ENCODE data around the gene ATP9B.

ATP9B gene

DNA sequence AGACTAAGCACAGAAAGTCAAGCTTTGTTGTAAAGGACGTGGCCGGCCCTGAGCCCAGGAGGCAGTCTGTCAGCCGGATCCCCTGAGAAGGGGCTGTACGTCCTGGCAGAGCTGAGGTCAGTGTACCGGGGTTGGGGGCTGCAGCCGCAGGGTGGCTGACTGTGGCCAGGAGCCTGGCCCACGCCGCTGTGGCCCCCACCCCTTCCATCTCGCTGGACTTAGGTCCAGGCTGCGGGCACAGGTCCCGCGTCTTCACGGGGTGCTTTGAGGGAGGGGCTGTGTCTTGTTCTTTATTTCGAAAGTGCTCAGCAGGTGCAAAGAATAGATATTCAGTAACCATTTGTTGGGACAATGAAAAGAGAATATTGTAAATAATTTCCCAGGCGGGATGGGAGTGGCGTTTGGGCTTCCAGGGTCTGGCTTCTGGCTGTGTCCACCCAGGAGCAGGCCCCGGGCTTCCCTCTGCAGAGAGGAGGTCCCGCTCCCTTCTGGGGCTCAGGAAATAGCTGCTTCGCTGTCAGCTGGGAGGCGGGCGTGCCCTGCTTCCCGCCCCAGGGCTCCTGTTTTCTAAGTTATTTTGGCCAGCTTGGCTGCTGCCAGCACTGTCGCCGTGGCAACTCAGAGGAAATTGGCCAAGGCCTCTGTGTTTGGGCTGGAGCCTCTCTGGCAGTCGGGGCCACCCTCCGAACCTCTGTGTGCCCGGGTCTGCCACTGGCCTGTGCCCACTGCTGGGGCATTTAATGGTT is 334.0 kb downstream of the ATP9B start:
- Histone ChIP-seq H3K9ac (peak overlapping the region; percentile 45 to 78 (median 63)), H3K27me3 (peaks cover 6 to 29% (median 19%) of the 10 kb centered on the region in 11 experiments; a peak in 20 of 22 replicates), H3K9me3 (replicated peaks in 1 of 11) (no peaks in the 10 kb centered on the region), H3K36me3 (peaks cover 0 to 6% (median 0%) of the 10 kb centered on the region in 11 experiments; a peak in 4 of 22 replicates), H3K27ac (peak overlapping the region; percentile 6 to 85 (median 67); a peak in 19 of 22 replicates), H3K4me3 (peak overlapping the region; percentile 43 to 63 (median 50)), H3K4me1 (peaks cover 76 to 83% (median 81%) of the 10 kb centered on the region in 10 experiments), H4K20me1 (peaks cover 6 to 39% (median 23%) of the 10 kb centered on the region in 11 experiments; a peak in 16 of 22 replicates), H3K4me2 (peak overlapping the region; percentile 90 to 100 (median 96))
- TF ChIP-seq Cebpa-rat (IDR thresholded peaks at IDR 0.05) = no peak

GRCh38 chr18:79403723-79404566 is 334.8 kb downstream of the ATP9B start:
- H3K4me1 ChIP-seq = peaks cover 68 to 75% (median 73%) of the 10 kb centered on the region in 10 experiments

GRCh38 chr18:79404567-79404910 is 335.3 kb downstream of the ATP9B start:
- peak overlapping the region; percentile 90 to 100 (median 96) for H3K4me2 ChIP-seq
- peaks cover 0 to 15% (median 9%) of the 10 kb centered on the region in 11 experiments; a peak in 12 of 22 replicates for H3K27me3 ChIP-seq
- peak overlapping the region in 8 of 11 experiments; percentile 45 to 78 (median 64); a peak in 15 of 22 replicates for H3K9ac ChIP-seq
- peaks cover 6 to 39% (median 22%) of the 10 kb centered on the region in 11 experiments; a peak in 16 of 22 replicates for H4K20me1 ChIP-seq
- H3K4me3 ChIP-seq = peak overlapping the region in 1 of 10 experiments; percentile 47; a peak in 1 of 20 replicates
- no peak for TF ChIP-seq Cebpa-rat (IDR thresholded peaks at IDR 0.05)
- H3K9me3 ChIP-seq (replicated peaks in 1 of 11) = no peaks in the 10 kb centered on the region
- peaks cover 62 to 69% (median 67%) of the 10 kb centered on the region in 10 experiments for H3K4me1 ChIP-seq
- peaks cover 0 to 6% (median 0%) of the 10 kb centered on the region in 11 experiments; a peak in 4 of 22 replicates for H3K36me3 ChIP-seq
- H3K27ac ChIP-seq = peak overlapping the region in 9 of 11 experiments; percentile 45 to 85 (median 76); a peak in 15 of 22 replicates

More at GRCh38 chr18:79403723-79404566, 334.8 kb downstream of the ATP9B start:
- H3K36me3 ChIP-seq = peaks cover 0 to 6% (median 0%) of the 10 kb centered on the region in 11 experiments; a peak in 4 of 22 replicates
- H4K20me1 ChIP-seq = peaks cover 6 to 39% (median 22%) of the 10 kb centered on the region in 11 experiments; a peak in 16 of 22 replicates
- H3K27ac ChIP-seq = peak overlapping the region; percentile 6 to 85 (median 71); a peak in 18 of 22 replicates
- H3K9ac ChIP-seq = peak overlapping the region; percentile 45 to 78 (median 63)
- no peak for TF ChIP-seq Cebpa-rat (IDR thresholded peaks at IDR 0.05)
- H3K27me3 ChIP-seq = peaks cover 0 to 21% (median 14%) of the 10 kb centered on the region in 11 experiments; a peak in 13 of 22 replicates
- H3K4me2 ChIP-seq = peak overlapping the region; percentile 90 to 100 (median 96)
- peak overlapping the region; percentile 43 to 63 (median 50) for H3K4me3 ChIP-seq
- no peaks in the 10 kb centered on the region for H3K9me3 ChIP-seq (replicated peaks in 1 of 11)

GRCh38 chr18:79405019-79405780 is 336.0 kb downstream of the ATP9B start:
- Histone ChIP-seq H3K27me3 (peaks cover 0 to 12% (median 6%) of the 10 kb centered on the region in 11 experiments; a peak in 6 of 22 replicates), H3K4me1 (peaks cover 60 to 66% (median 64%) of the 10 kb centered on the region in 10 experiments), H3K4me2 (peak overlapping the region; percentile 90 to 100 (median 96)), H3K4me3 (peak overlapping the region in 8 of 10 experiments; percentile 0 to 58 (median 30); a peak in 12 of 20 replicates), H3K9me3 (replicated peaks in 1 of 11) (no peaks in the 10 kb centered on the region), H3K27ac (peak overlapping the region; percentile 67 to 85 (median 72)), H3K36me3 (peaks cover 0 to 12% (median 4%) of the 10 kb centered on the region in 11 experiments; a peak in 15 of 22 replicates), H3K9ac (peak overlapping the region; percentile 50 to 78 (median 61); a peak in 20 of 22 replicates), H4K20me1 (peaks cover 6 to 39% (median 23%) of the 10 kb centered on the region in 11 experiments; a peak in 16 of 22 replicates)
- no peak for TF ChIP-seq Cebpa-rat (IDR thresholded peaks at IDR 0.05)

DNA sequence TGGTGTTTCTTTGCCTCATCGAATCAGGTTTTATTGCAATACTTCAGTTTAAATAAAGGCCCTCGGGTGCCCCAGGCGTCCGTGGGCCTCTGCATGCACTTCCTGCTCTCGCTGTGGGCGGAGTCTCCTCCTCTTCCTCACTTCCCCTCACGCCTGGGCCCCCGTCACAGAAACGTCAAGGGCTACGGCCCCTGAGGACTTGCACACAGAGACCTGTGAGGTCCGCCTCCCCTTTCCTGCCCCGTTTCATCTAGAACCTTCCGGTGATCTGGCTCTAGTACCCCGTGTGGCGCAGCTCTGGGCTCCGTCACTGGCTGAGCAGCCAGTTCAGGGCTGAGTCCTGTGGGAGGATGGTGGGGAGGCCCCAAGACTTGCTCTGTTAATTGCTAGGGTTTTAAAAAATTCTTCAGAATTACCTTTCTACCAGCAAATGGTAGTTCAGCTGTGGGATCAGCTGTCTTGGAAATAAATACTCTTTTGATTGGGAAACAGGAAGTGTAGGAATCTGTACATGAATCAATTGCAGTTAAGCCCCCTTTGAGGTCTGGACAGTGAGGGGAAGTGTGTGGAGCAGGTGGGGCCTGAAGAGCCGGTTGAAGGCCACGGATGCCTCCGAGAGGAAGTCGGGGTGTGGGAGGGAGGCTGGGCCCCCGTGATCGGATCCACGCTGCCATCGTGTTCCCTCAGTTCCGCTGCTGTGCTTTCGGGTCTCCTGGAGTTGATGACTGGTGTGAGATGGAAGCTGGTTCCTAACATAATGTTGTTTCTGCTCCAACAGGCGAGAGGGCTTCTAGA is 336.8 kb downstream of the ATP9B start:
- Histone ChIP-seq H3K4me1 (peaks cover 59 to 72% (median 66%) of the 10 kb centered on the region in 10 experiments), H3K9ac (peak overlapping the region; percentile 50 to 78 (median 61); a peak in 20 of 22 replicates), H3K36me3 (peaks cover 7 to 20% (median 12%) of the 10 kb centered on the region in 11 experiments; a peak in 21 of 22 replicates), H3K4me2 (peak overlapping the region; percentile 90 to 100 (median 96)), H3K27me3 (peaks cover 0 to 11% (median 6%) of the 10 kb centered on the region in 11 experiments; a peak in 6 of 22 replicates), H3K27ac (peak overlapping the region; percentile 67 to 85 (median 72)), H3K4me3 (peak overlapping the region; percentile 0 to 58 (median 26); a peak in 16 of 20 replicates), H4K20me1 (peaks cover 9 to 39% (median 24%) of the 10 kb centered on the region in 11 experiments; a peak in 16 of 22 replicates), H3K9me3 (replicated peaks in 1 of 11) (no peaks in the 10 kb centered on the region)
- TF ChIP-seq Cebpa-rat (IDR thresholded peaks at IDR 0.05) = no peak

DNA sequence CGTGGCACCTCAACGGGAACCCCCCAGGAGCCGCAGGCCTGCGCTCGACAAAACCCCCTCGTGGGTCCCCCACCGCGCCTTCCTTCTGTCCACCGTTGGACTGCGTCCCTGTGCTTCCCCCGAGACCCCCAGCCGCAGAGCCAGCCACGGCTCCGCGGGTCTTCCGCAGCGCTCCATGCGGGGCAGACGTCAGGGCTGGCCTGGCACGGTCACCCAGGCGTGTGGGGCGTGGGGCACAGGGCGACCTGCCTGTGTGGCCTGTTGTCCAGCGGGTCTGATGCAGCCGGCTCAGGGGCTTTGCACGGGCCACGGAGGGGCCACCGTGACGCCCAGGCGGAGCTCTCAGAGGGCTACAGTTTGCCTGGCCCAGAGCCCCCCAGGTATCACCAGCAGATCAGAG is 337.5 kb downstream of the ATP9B start:
- peak overlapping the region in 8 of 11 experiments; percentile 50 to 78 (median 64); a peak in 8 of 22 replicates for H3K9ac ChIP-seq
- peaks cover 0 to 10% (median 2%) of the 10 kb centered on the region in 11 experiments; a peak in 5 of 22 replicates for H3K27me3 ChIP-seq
- peaks cover 9 to 34% (median 24%) of the 10 kb centered on the region in 11 experiments; a peak in 17 of 22 replicates for H4K20me1 ChIP-seq
- H3K4me3 ChIP-seq = peak overlapping the region in 1 of 10 experiments; percentile 58; a peak in 2 of 20 replicates
- no peaks in the 10 kb centered on the region for H3K9me3 ChIP-seq (replicated peaks in 1 of 11)
- no peak for TF ChIP-seq Cebpa-rat (IDR thresholded peaks at IDR 0.05)
- peak overlapping the region in 10 of 11 experiments; percentile 67 to 85 (median 74); a peak in 19 of 22 replicates for H3K27ac ChIP-seq
- peaks cover 8 to 21% (median 14%) of the 10 kb centered on the region in 11 experiments; a peak in 21 of 22 replicates for H3K36me3 ChIP-seq
- H3K4me1 ChIP-seq = peaks cover 54 to 70% (median 64%) of the 10 kb centered on the region in 10 experiments
- H3K4me2 ChIP-seq = peak overlapping the region; percentile 90 to 100 (median 96); a peak in 20 of 22 replicates

GRCh38 chr18:79409313-79409712 is 340.1 kb downstream of the ATP9B start:
- Histone ChIP-seq H3K9me3 (replicated peaks in 1 of 11) (no peaks in the 10 kb centered on the region), H3K4me1 (peaks cover 36 to 64% (median 50%) of the 10 kb centered on the region in 10 experiments), H3K4me3 (no peak overlapping the region), H3K36me3 (peaks cover 23 to 43% (median 35%) of the 10 kb centered on the region in 11 experiments), H3K4me2 (no peak overlapping the region), H3K27me3 (no peaks in the 10 kb centered on the region), H3K27ac (no peak overlapping the region), H4K20me1 (peaks cover 22 to 43% (median 29%) of the 10 kb centered on the region in 11 experiments; a peak in 18 of 22 replicates), H3K9ac (no peak overlapping the region)
- no peak for TF ChIP-seq Cebpa-rat (IDR thresholded peaks at IDR 0.05)
